GM19328 (cell line): ENCODE results near the gene PDCD2.
A peak's percentile ranks its signal among the peaks of the same experiment; 100 is the strongest.
"Not testable (repeated sequence)": the region's sequence is repeated elsewhere in the genome, so short reads cannot be mapped to it uniquely, and the experiment has no call there.

Experiments
- ATAC-seq: cut with Tn5 transposase; IDR thresholded peaks from one replicate; pipeline ENCODE4 v1.9.1; 2021; ENCODE audit warnings: mild to moderate bottlenecking, moderate library complexity; ENCODE audit not compliant: unreplicated experiment

PDCD2 gene

DNA sequence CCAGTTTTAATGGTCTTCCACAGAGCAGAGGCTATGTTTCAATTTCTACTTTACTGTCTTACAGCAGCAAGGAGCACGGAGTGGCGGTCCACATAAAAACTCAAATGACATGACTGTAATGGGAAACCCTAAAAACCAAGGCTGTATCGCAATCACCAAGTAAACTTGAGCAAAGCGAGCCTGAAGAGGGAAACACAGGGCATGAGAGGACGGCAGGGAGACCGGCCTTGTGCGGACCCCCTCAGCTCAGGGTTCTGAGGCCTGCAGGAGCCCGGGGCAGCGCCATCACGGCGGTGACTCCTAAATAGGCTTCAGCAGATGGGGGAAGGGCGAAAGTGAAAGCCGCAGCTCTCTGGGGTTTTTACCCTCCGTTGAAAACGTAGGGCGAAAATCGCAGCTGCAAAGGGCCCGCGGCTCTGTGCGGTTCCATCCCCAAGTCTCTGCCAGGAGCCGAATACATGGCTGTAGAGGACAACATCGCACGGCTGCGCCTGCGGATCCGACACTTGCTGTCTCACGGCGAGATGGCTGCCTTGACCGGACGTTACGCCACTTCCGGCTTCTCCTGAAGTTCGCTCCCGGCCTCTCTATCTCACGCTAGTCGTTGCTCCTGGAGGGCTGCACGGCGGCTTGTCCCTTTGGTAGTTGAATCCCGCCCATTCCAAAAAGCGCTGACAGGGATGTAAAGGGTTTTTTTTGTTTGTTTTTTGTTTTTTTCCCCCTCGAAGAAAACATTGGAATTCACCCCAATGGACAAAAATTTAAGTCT is 31.5 kb downstream of the PDCD2 start, which contains the start of gene PSMB1:
Gene PSMB1, minus strand, starts transcription at position 543 of the 769 bp plus-strand sequence. Its CDS starts 65 bp downstream, at position 478.
- ATAC-seq, result peak; percentile 45

DNA sequence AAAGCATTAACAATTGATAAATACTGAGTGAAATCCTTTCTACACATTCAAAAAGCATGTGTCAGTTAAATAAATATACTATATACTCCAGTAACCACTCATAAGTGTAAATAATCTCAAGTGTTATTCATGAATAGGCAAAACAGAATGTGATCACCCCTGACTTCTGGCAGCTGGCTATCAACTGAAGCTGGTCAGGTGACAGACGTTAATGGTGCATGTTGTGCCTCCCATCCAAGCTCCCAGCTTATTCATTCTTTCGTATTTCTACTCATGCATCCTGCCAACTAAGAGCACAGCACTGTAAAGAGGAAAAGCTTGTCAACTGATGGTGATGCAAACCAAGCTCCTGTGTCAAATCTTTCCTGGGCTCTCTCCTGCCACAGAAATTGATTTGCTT is 39.0 kb downstream of the PDCD2 start:
- no peak for ATAC-seq

GRCh38 chr6:170542031-170542719 is 42.3 kb downstream of the PDCD2 start:
- ATAC-seq, result no peak

DNA sequence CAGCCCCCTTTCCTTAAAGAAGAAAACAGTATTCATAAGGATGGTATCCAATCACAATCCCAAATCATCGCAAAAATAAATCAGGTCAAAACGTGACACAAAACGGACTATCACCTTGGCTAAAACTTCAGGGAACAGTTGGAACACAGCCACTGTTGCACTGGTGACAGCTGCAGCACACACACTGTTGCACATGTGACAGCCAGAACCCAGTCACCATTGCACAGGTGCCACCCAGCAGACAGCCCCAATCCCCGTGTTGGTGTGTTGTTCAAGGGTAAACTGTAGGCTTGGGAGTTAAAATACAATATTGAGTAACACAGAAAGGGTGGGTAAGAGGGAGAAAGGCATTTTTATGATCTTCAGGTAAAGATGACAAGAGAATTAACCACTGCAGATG is 47.1 kb downstream of the PDCD2 start:
- no peak for ATAC-seq

DNA sequence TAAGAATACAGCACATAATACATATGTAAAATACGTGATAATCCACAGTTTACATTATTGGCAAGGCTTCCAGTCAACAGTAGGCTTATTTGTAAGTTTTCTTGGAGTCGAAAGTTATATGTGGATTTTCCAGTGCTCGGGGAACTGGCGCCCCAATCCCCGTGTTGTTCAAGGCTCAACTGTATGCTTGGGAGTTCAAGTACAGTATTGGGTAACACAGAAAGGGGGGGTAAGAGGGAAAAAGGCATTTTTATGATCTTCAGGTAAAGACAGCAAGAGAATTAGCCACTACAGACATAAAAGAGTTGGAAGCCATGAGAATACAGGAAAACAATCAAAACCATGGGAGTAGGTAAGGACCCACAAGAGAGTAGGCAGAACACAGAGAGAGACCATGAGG is 47.8 kb downstream of the PDCD2 start:
- no peak for ATAC-seq

DNA sequence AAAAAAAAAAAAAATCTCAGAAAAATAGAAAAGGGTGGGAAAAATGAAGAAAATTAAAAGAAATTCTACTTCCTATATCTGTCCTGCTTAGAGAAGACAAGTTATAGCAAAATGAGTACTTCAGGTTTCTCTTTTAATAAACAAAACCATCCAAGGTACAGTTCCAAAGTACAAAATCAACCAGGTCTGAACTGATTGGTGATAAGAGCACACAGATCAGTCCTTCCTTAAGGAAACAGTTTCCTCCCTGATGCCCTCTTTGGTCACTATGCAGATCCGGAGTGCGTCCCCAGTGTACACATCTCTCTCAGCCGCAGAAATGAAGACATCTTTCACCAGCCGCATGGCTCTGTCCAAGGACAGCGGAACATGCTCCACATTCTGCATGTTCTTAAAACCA is 49.4 kb downstream of the PDCD2 start:
- ATAC-seq, result no peak

GRCh38 chr6:170533792-170534191 is 50.6 kb downstream of the PDCD2 start:
- no peak for ATAC-seq

DNA sequence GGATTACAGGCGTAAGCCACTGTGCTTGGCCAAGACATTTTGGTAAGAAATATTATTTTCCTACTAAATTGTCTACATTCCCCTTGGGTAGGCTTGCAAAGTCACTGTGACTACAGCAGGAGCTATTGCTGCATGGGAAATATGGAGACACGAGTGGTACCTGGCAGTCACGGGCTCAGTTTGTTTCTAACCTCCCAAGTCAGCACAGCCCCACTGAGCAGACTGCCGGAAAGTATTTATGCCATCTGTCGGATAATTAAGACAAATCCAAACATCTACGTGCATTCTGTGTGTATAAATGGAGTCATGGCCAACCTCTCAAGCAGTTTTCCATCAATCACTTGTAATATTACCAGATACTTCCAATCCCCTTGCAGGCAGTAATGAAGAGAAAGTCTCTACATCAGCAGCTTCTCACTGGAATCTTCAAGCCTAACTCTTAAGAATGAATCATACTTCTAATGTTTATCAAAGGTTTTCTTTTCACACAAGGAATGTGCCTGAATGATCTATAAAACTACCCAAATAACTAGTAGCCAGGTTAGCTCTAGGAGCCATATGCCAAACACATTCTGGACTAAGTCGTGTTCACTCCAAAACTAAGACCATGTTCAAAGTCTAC is 51.5 kb downstream of the PDCD2 start:
- no peak for ATAC-seq

DNA sequence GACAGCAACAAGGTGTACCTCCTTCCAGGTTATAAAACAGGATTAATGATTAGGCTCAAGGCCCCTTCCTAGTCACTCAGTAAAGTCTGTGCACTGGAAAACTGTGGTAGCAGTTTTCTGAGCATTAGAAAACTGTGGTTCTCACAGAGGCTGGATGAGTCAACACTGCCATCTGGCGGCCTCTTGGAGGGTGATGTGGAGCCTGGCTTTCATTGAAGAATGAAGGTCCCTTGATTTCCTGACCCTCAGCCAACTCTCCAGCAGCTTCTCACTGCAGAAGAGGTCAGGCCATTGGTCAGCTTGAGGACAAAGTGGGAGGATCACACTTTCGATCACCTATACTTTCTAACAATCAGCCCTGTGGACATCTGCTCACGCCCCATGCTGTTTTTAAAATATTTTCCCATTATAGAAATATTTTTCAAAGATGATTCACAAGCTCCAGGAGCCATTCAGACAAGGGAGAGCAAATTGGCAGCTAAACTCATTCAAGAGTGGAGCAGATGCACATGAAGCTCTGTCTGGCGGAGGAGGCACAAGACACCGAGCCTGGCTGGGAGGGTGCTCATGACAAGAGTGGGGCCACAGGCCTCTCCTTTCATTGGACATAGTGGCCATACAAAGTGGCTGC is 54.5 kb downstream of the PDCD2 start:
- no peak for ATAC-seq

- ATAC-seq, result not testable (repeated sequence)
Observed at GRCh38 chr6:170527995-170528394, 56.4 kb downstream of the PDCD2 start.

- no peak for ATAC-seq
Observed at GRCh38 chr6:170525795-170526194, 58.6 kb downstream of the PDCD2 start.
